HG03378 (cell line): Measurements from ENCODE around the gene BCAR3.
"Not testable (repeated sequence)": the region's sequence is repeated elsewhere in the genome, so short reads cannot be mapped to it uniquely, and the experiment has no call there.

Experiments used
- ATAC-seq: cut with Tn5 transposase; IDR thresholded peaks from one replicate; pipeline ENCODE4 v1.9.1; 2021; ENCODE audit warnings: mild to moderate bottlenecking, moderate library complexity; ENCODE audit not compliant: unreplicated experiment

Gene BCAR3

GRCh38 chr1:93600663-93601062 is 81.0 kb downstream of the BCAR3 start:
- no peak for ATAC-seq

- no peak for ATAC-seq
These were observed 82.2 kb downstream of the BCAR3 start for GRCh38 chr1:93599479-93599878.

GRCh38 chr1:93598861-93599439 is 82.7 kb downstream of the BCAR3 start:
- ATAC-seq, result no peak

GRCh38 chr1:93598396-93598795 is 83.2 kb downstream of the BCAR3 start:
- ATAC-seq, result no peak

- ATAC-seq, result no peak
These were observed 83.9 kb downstream of the BCAR3 start for GRCh38 chr1:93597709-93598108.

- ATAC-seq, result no peak
These were observed 85.1 kb downstream of the BCAR3 start for GRCh38 chr1:93596329-93597089.

- no peak for ATAC-seq
These were observed 85.9 kb downstream of the BCAR3 start for GRCh38 chr1:93595743-93596142.

- no peak for ATAC-seq
These were observed 86.4 kb downstream of the BCAR3 start for GRCh38 chr1:93595266-93595665.

GRCh38 chr1:93594603-93594880 is 87.1 kb downstream of the BCAR3 start:
- no peak for ATAC-seq

- no peak for ATAC-seq
These were observed 87.6 kb downstream of the BCAR3 start for GRCh38 chr1:93593854-93594602.

GRCh38 chr1:93592551-93592949 is 89.1 kb downstream of the BCAR3 start:
- no peak for ATAC-seq

- no peak for ATAC-seq
These were observed 89.7 kb downstream of the BCAR3 start for GRCh38 chr1:93591676-93592550.

GRCh38 chr1:93591291-93591675 is 90.4 kb downstream of the BCAR3 start:
- ATAC-seq, result not testable (repeated sequence)

- ATAC-seq, result no peak
These were observed 92.7 kb downstream of the BCAR3 start for GRCh38 chr1:93588955-93589354.

- no peak for ATAC-seq
These were observed 93.4 kb downstream of the BCAR3 start for GRCh38 chr1:93588206-93588605.

GRCh38 chr1:93587354-93587753 is 94.3 kb downstream of the BCAR3 start:
- no peak for ATAC-seq

GRCh38 chr1:93585059-93585966 is 96.3 kb downstream of the BCAR3 start:
- ATAC-seq, result no peak

GRCh38 chr1:93584261-93585003 is 97.2 kb downstream of the BCAR3 start:
- ATAC-seq, result no peak
